ENCODE data around the gene ADAMTS17. TPM values are rescaled to one million over a fixed set of nuclear protein-coding genes. Genes with fewer than 3 reads are reported as not detected.

The ADAMTS17 gene
- total RNA-seq, 4 donors from 2014 or later: 5.0 to 16.2 (median 11.6) TPM

DNA sequence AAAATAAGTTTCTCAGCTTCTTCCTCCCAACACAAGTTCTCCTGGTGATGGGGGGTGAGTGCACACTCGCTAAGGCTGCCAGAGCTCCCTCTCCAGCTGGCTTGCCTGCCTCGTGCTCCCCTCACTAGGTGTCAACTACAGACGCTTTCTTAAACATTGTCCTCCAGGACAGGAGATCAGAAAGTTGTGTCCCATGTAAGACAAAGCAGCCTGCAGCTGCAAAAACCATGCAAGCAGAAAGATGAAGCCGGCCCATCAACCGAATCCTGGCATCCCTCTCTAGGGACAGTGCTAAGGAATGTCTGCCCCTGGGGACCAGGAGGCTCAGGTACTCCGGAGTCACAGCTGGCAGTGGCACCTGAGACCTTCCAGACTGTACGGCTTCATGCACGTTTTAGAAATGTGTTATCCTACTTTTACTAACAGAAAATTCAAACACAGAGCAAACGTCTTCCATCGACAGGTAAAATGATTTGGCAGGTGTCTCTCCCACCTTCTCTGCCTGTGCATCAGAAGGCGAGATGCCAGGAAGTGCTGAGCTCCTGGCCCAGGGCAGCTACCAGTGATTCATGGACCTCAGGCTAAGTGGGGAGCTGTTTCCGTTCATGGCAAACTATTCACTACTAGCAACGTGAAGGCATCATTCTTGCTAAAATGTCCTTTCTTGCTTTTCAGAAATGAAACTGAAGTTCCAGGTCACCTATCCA lies 246.1 kb downstream of the ADAMTS17 start:
- no peak overlapping the region for H3K4me3 ChIP-seq
- no peak overlapping the region for H3K27ac ChIP-seq
- intact Hi-C loops (cut with DNase I; ENCODE audit: low total_unique reads): no loop called here
- DNase-seq (no peak), ATAC-seq (no peak)
- peaks cover 0 to 8% of the 10 kb centered on the region in 2 donors for H3K36me3 ChIP-seq
- H3K9me3 ChIP-seq: no peaks in the 10 kb centered on the region
- in situ Hi-C loops (cut with MboI; ENCODE audit: low sequenced_read_pairs in 4 of 4): no loop called here
- no peaks in the 10 kb centered on the region for H3K4me1 ChIP-seq
- no peaks in the 10 kb centered on the region for H3K27me3 ChIP-seq
- TF ChIP-seq POLR2A (IDR thresholded peaks at IDR 0.05): no peak
- TF ChIP-seq, protein P1, sequence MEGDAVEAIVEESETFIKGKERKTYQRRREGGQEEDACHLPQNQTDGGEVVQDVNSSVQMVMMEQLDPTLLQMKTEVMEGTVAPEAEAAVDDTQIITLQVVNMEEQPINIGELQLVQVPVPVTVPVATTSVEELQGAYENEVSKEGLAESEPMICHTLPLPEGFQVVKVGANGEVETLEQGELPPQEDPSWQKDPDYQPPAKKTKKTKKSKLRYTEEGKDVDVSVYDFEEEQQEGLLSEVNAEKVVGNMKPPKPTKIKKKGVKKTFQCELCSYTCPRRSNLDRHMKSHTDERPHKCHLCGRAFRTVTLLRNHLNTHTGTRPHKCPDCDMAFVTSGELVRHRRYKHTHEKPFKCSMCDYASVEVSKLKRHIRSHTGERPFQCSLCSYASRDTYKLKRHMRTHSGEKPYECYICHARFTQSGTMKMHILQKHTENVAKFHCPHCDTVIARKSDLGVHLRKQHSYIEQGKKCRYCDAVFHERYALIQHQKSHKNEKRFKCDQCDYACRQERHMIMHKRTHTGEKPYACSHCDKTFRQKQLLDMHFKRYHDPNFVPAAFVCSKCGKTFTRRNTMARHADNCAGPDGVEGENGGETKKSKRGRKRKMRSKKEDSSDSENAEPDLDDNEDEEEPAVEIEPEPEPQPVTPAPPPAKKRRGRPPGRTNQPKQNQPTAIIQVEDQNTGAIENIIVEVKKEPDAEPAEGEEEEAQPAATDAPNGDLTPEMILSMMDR (IDR thresholded peaks at IDR 0.05 in 4 of 5, conservative IDR thresholded peaks at IDR 0.05 in 1 of 5): no peak

DNA sequence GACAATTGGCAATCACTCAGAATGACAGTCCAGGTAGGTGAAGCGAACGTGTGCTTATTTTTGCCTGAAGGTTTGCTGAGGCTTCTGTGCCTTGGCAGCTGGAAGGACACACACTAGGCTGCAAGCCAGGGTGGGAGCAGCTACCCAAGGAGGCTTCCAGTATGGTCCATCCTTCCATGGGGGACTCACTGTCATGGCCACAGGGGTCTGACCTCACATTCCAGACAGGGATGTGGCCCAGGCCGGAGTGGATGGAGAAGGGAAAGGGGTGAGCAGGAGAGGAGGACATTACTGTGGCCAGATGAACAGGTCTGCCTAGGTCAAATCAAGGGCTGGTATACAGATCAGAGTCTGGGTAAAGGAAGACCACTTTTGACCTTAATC lies 247.7 kb downstream of the ADAMTS17 start:
- peaks cover 0 to 8% of the 10 kb centered on the region in 2 donors for H3K36me3 ChIP-seq
- in situ Hi-C loops (cut with MboI; ENCODE audit: low sequenced_read_pairs in 4 of 4): no loop called here
- H3K4me1 ChIP-seq: no peaks in the 10 kb centered on the region
- no peaks in the 10 kb centered on the region for H3K9me3 ChIP-seq
- no peak overlapping the region for H3K27ac ChIP-seq
- DNase-seq: no peak
- ATAC-seq: no peak
- intact Hi-C loops (cut with DNase I; ENCODE audit: low total_unique reads): no loop called here
- H3K27me3 ChIP-seq: no peaks in the 10 kb centered on the region
- H3K4me3 ChIP-seq: no peak overlapping the region
- TF ChIP-seq, protein P1 (IDR thresholded peaks at IDR 0.05 in 4 of 5, conservative IDR thresholded peaks at IDR 0.05 in 1 of 5): no peak
- no peak for TF ChIP-seq POLR2A (IDR thresholded peaks at IDR 0.05)

DNA sequence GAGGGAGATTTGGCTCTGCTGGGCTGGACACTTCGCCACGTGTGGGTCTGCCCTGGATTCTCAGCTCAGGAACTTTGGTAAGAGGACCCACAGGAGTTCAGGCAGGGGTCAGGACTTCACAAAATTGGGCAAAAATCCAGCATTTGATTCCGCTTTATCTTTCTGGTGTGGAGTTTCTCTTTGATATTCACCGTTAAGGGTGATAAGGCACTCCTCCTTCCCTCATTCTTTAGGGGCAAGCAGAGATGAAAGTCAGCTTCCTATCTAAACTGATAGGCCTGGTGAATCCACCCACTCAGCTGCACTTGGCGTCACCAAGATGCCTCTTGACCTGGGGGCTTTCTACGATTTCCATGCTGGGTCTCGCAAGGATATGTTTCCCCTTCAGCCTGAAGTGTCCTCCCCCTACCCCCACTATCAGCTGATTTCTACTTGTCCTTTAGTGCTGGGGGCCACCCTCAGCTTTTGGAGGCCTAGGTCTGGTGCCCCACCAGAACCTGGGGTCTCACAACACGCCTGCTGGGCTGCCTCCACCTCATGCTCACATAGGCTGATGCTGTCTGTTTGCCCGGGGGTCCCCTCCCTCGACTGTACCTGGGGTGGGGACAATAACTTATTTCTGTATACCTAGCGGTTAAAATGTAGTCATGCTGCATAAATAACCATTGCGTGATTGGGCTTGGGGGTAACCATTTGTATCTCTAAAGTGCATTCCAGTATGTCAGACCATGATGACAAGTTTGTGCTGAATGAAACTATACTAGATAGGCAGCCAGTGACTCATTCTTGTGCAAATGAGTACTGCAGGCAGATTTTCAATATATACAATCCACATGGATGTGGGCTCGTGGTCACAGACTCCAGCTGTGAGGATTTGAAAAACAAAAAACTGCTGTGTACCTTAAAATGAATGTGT lies 248.3 kb downstream of the ADAMTS17 start:
- Histone ChIP-seq H3K27ac (no peak overlapping the region), H3K4me1 (no peaks in the 10 kb centered on the region), H3K4me3 (no peak overlapping the region), H3K27me3 (no peaks in the 10 kb centered on the region), H3K9me3 (no peaks in the 10 kb centered on the region), H3K36me3 (peaks cover 0 to 8% of the 10 kb centered on the region in 2 donors)
- in situ Hi-C loops (cut with MboI; ENCODE audit: low sequenced_read_pairs in 4 of 4): no loop called here
- DNase-seq: no peak
- TF ChIP-seq POLR2A (IDR thresholded peaks at IDR 0.05): no peak
- TF ChIP-seq, protein P1 (IDR thresholded peaks at IDR 0.05 in 4 of 5, conservative IDR thresholded peaks at IDR 0.05 in 1 of 5): no peak
- intact Hi-C loops (cut with DNase I; ENCODE audit: low total_unique reads): no loop called here
- no peak for ATAC-seq

DNA sequence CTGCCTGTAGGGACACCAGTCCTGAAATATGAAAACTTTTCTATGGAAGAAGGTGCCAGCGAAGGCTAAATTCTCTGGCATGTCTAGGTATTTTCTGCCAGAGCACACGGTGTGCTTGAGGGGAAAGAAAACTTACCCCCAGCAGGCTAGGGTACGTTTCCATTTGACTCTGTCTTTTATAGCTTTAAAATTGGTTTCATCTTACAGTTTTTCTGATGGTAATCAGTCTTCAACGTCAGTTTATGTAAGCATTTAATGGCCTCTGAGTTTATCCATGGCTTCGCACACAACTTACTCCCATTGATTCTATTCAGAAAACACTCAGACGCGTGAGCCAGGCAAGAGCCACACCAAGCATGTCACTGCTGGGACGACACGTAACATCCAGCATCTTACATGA lies 249.7 kb downstream of the ADAMTS17 start:
- ATAC-seq (no peak), DNase-seq (no peak)
- in situ Hi-C loops (cut with MboI; ENCODE audit: low sequenced_read_pairs in 4 of 4) (no loop called here), intact Hi-C loops (cut with DNase I; ENCODE audit: low total_unique reads) (no loop called here)
- Histone ChIP-seq H3K4me3 (no peak overlapping the region), H3K36me3 (peaks cover 0 to 8% of the 10 kb centered on the region in 2 donors), H3K9me3 (no peaks in the 10 kb centered on the region), H3K4me1 (no peaks in the 10 kb centered on the region), H3K27me3 (no peaks in the 10 kb centered on the region), H3K27ac (no peak overlapping the region)
- no peak for TF ChIP-seq POLR2A (IDR thresholded peaks at IDR 0.05)
- TF ChIP-seq, protein P1 (IDR thresholded peaks at IDR 0.05 in 4 of 5, conservative IDR thresholded peaks at IDR 0.05 in 1 of 5): no peak
